Ovary (tissue), 9 donors: ENCODE results near the gene TBL1X. TPM values are rescaled to one million over a fixed set of nuclear protein-coding genes. Genes with fewer than 3 reads are reported as not detected.

Source experiments
- DNase-seq, 5 donors: peaks; one replicate each; pipeline ENCODE4 v3.0.0-alpha.2; 2019 to 2020
- H3K27ac ChIP-seq, 2 donors: fragments of 200-600 bp; one replicate each; pipeline versions ENCODE4 v1.5.1 to v1.8.0; 2019 to 2022
- H3K27me3 ChIP-seq: fragments of 200-600 bp; one replicate; pipeline ENCODE4 v1.8.0; 2022
- H3K36me3 ChIP-seq: fragments of 200-600 bp; sonication (generic); one replicate; pipeline ENCODE4 v1.5.1; 2019
- H3K4me1 ChIP-seq: one replicate; pipeline ENCODE4 v1.8.1; 2013; ENCODE audit warnings: mild to moderate bottlenecking, moderate library complexity; ENCODE audit not compliant: insufficient read depth
- H3K4me3 ChIP-seq: fragments of 200-600 bp; sonication (generic); one replicate; pipeline ENCODE4 v1.5.1; 2017
- H3K9me3 ChIP-seq, 2 donors: fragments of 200-600 bp in 1 of 2; sonication (generic) in 1 of 2; one replicate each; pipeline versions ENCODE4 v1.5.1 to v1.8.1; 2013 to 2019; ENCODE audit warnings: mild to moderate bottlenecking in 1 of 2, moderate library complexity in 1 of 2
- EP300 ChIP-seq: sonication (generic); formaldehyde crosslinking; IDR thresholded peaks from one replicate; pipeline ENCODE4 v1.6.1; 2017; ENCODE audit warnings: antibody characterized with exemption
- POLR2A ChIP-seq: fragments of 450-650 bp; IDR thresholded peaks from one replicate; pipeline ENCODE4 v1.6.1; 2017; ENCODE audit warnings: antibody characterized with exemption, mild to moderate bottlenecking, moderate library complexity
- WGBS, 3 donors: extraction: QIAGEN DNeasy Blood & Tissue Kit in 1 of 3; methylation state at CpG; one replicate each; pipeline versions ENCODE4 v1.1.5 to v1.1.7; 2013 to 2017; 5-methylcytosine and 5-hydroxymethylcytosine counted together
- intact Hi-C, 4 donors: fragments of 100-400 bp; cut with DNase I; formaldehyde crosslinking; loops; one replicate each; pipeline versions ENCODE4 v1.11.0 to v1.15.1; 2022 to 2023
- polyA plus RNA-seq, 2 donors: library from polyadenylated mRNA; stranded (reverse); fragments of 200-250 nt in 1 of 2; fragments of 350-450 nt in 1 of 2; fragmentation: Illumina TruSeq in 1 of 2; extraction: RNeasy Lipid Tissue Mini Kit (QIAGEN cat#74804) in 1 of 2; gene quantifications; one replicate each; pipeline ENCODE4 v1.2.3, GENCODE V29; 2013 to 2014
- total RNA-seq, 7 donors: library from RNA; depleted of rRNA in 2 of 7; stranded (reverse); fragments of >200 nt in 2 of 7; fragmentation: NEBNext Ultra II Directional in 3 of 7; extraction: Animal tissue kit (Norgen Biotek cat#: 25700) in 3 of 7; gene quantifications; one replicate each; pipeline versions ENCODE4 v1.1.0 to v1.2.4, GENCODE V29; 2016 to 2023
- TF ChIP-seq, protein P1 (sequence below), 3 donors: fragments of 450-650 bp in 2 of 3; fragments of 200-600 bp in 1 of 3; IDR thresholded peaks; one replicate each; pipeline versions ENCODE4 v1.5.1 to v1.8.0; 2016 to 2022; ENCODE audit warnings: antibody characterized with exemption in 3 of 3, mild to moderate bottlenecking in 1 of 3
- donor health status: DM: no; HTN: no; CAD: no; lungs with moderate emphysema.
- donor health status: DM: no; HTN: no; CAD: no.
- donor health status: Bipolar disorder and iron deficiency.
- donor health status: DM: yes; HTN: yes; CAD: no.
- donor health status: DM: no; HTN: no; CAD: no.
- donor health status: DM: yes; HTN: yes; CAD: no.

Gene TBL1X
- total and polyA plus RNA-seq, 9 donors, result 11.3 to 50.5 (median 32.0) TPM

DNA sequence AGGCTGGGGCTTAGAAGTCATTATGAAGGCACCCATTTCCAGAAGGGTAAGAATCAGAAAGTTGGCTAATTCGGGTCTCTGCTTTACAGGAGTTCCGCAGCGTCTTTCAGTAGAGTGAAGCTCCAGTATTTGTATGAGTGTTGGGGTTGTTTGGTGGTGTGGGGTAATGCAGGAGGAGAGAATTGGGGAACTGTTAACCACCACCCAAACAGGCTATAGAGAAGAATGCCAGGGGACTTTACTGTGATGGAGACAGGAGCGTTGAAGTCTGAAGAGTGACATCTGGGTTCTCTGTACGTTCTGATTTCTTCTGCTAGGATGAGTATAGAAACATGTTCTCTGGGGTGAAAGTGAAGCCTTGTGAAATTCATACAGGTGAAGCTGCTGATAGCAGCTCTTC is 96.3 kb downstream of the TBL1X start:
- TF ChIP-seq EP300, result no peak
- TF ChIP-seq, protein P1, sequence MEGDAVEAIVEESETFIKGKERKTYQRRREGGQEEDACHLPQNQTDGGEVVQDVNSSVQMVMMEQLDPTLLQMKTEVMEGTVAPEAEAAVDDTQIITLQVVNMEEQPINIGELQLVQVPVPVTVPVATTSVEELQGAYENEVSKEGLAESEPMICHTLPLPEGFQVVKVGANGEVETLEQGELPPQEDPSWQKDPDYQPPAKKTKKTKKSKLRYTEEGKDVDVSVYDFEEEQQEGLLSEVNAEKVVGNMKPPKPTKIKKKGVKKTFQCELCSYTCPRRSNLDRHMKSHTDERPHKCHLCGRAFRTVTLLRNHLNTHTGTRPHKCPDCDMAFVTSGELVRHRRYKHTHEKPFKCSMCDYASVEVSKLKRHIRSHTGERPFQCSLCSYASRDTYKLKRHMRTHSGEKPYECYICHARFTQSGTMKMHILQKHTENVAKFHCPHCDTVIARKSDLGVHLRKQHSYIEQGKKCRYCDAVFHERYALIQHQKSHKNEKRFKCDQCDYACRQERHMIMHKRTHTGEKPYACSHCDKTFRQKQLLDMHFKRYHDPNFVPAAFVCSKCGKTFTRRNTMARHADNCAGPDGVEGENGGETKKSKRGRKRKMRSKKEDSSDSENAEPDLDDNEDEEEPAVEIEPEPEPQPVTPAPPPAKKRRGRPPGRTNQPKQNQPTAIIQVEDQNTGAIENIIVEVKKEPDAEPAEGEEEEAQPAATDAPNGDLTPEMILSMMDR (IDR thresholded peaks at IDR 0.05), result no peak
- TF ChIP-seq POLR2A, result no peak
- Histone ChIP-seq H3K4me1 (peaks cover 2% of the 10 kb centered on the region), H3K27ac (no peak overlapping the region), H3K36me3 (no peaks in the 10 kb centered on the region), H3K27me3 (no peaks in the 10 kb centered on the region), H3K4me3 (no peak overlapping the region), H3K9me3 (no peaks in the 10 kb centered on the region)
- intact Hi-C loops, result no loop called here
- no peak for DNase-seq
- WGBS, 3 donors, result 89 to 91% (median 90%) methylated on average over 5 of the region's 5 CpGs

DNA sequence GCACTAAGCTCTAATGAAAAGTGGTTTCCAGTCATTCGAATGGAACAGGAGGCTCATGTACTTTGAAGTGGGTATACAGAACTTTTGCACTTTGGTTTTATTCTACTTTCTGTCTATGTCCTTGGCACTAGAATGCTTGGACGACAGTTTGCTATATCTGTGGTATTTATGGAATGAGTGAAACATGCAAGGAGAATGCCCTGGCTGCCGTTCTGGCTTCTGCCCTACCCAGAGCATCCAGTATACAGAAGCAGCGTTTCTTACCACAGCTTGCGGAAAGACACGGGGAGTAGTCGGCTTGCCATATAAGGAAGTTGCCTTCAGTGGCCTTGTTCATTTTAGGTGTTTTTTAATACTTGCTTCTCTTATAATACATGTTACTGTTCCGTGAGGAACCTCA is 98.0 kb downstream of the TBL1X start:
- no peaks in the 10 kb centered on the region for H3K36me3 ChIP-seq
- WGBS, 3 donors, result 37 to 44% (median 40%) methylated on average over 8 of the region's 8 CpGs
- H3K4me3 ChIP-seq, result no peak overlapping the region
- DNase-seq, result peak in 2 of 5 donors; percentile 26 to 46
- no peaks in the 10 kb centered on the region for H3K9me3 ChIP-seq
- no peak overlapping the region for H3K27ac ChIP-seq
- intact Hi-C loops, result no loop called here
- peaks cover 7% of the 10 kb centered on the region for H3K4me1 ChIP-seq
- no peaks in the 10 kb centered on the region for H3K27me3 ChIP-seq
- TF ChIP-seq EP300, result no peak
- TF ChIP-seq, protein P1 (IDR thresholded peaks at IDR 0.05), result no peak
- TF ChIP-seq POLR2A, result no peak

GRCh38 chrX:9566150-9566621 is 101.3 kb downstream of the TBL1X start:
- DNase-seq, result peak; percentile 58 to 76 (median 70)
- H3K27ac ChIP-seq, result no peak overlapping the region
- H3K4me3 ChIP-seq, result no peak overlapping the region
- TF ChIP-seq EP300 (no peak), POLR2A (no peak)
- TF ChIP-seq, protein P1 (IDR thresholded peaks at IDR 0.05), result no peak
- intact Hi-C loops, result no loop called here
- no peaks in the 10 kb centered on the region for H3K9me3 ChIP-seq
- no peaks in the 10 kb centered on the region for H3K27me3 ChIP-seq
- no peaks in the 10 kb centered on the region for H3K36me3 ChIP-seq
- 32 to 38% (median 37%) methylated on average over 6 of the region's 6 CpGs for WGBS, 3 donors
- peaks cover 8% of the 10 kb centered on the region for H3K4me1 ChIP-seq

DNA sequence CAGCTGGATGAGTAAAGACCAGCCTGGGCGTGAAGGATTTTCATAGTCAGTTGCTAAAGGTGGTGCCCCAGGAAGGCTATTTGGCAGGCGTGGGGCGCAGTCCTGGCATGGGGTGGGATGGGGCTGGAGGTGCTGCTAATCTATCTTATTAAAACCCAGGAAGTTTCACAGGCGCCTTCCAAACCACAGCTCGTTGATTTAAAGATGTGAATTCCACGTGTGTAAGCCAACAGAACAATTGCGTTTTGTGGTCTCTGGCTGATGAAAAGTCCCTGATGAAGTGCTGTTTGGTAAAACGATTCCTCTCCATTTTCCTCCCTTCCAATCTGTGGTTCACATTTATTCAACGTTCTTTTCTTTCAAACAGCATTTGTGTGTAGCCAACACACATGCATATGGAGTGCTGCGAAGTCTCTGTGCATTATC is 105.0 kb downstream of the TBL1X start:
- peaks cover 6% of the 10 kb centered on the region for H3K4me1 ChIP-seq
- TF ChIP-seq EP300 (no peak), POLR2A (no peak)
- TF ChIP-seq, protein P1 (IDR thresholded peaks at IDR 0.05), result no peak
- no peaks in the 10 kb centered on the region for H3K27me3 ChIP-seq
- intact Hi-C loops, result no loop called here
- no peak overlapping the region for H3K4me3 ChIP-seq
- 58 to 61% (median 60%) methylated on average over 10 of the region's 10 CpGs for WGBS, 3 donors
- H3K27ac ChIP-seq, result no peak overlapping the region
- no peaks in the 10 kb centered on the region for H3K36me3 ChIP-seq
- DNase-seq, result no peak
- no peaks in the 10 kb centered on the region for H3K9me3 ChIP-seq
